Stimulated activated CD8-positive, alpha-beta memory T cell treated with anti-CD3 and anti-CD28 coated beads, Interleukin-4, amount 100 ng/mL, for 1 hour (primary cell): ENCODE results near the gene DISP3.

Experiments
- DNase-seq, 2 donors: peaks; one replicate each; pipeline ENCODE4 v3.0.0-alpha.2; 2020; ENCODE audit warnings: low read depth in 2 of 2, low spot score in 1 of 2

DISP3 gene

GRCh38 chr1:11540773-11541160, 61.8 kb downstream of the DISP3 start:
- no peak for DNase-seq

DNA sequence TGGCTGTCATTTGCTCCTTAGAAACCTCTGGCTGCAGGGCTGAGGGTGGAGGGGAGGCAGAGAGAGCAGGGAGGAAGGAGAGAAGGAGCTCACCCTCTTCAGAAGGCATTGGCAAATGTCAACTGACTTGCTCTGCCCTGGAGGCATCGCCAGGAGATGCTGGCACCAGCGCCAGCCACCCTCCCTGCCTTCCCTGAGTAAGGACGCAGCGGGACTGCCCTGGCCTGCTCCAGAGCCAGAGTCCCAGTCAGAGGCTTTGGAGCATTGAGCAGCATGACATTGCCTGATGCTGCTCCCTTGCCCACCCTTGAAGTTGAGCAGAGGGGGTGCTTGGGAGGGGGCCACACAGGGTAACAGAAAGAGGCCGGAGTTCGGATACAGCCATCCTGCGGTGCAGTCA, 62.3 kb downstream of the DISP3 start:
- DNase-seq, result no peak

- no peak for DNase-seq
These were observed 63.0 kb downstream of the DISP3 start for GRCh38 chr1:11541956-11542355.

DNA sequence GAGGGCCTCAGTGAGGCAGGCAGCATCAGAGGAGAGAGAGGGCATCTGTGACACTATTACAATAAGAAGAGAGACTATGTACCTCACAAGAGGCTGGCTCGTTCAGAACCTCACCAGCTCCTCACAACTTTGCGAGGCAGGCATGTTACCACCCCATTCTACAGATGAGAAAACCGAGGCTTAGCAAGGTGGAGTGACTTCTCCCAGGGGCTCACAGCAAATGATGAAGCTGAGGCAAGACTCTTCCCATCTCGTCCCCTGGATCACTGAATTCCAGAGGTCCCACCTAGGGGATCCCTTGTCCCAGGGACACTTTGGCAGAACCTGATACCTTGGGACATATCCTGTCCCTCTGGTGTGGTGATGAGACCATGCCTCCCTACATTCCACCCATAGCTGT, 64.4 kb downstream of the DISP3 start:
- no peak for DNase-seq

DNA sequence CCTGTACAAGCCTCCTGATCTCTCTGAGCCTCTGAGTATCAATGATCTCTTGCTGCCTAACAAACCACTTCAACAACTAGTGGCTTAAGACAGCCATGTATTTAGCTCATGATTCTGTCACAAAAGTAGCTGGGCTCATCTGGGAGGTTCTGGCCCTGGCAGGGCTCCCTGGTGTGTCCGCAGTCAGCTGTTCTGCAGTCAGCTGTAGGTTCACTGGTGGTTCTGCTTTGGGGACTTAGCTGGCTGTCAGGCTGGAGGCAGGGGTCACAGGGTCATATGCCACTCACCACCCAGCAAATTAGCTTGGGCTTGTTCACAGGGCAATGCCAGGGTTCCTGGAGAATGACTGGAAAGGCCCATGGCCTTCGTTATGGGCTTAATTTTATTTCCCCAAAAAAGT, 64.8 kb downstream of the DISP3 start:
- DNase-seq, result no peak

DNA sequence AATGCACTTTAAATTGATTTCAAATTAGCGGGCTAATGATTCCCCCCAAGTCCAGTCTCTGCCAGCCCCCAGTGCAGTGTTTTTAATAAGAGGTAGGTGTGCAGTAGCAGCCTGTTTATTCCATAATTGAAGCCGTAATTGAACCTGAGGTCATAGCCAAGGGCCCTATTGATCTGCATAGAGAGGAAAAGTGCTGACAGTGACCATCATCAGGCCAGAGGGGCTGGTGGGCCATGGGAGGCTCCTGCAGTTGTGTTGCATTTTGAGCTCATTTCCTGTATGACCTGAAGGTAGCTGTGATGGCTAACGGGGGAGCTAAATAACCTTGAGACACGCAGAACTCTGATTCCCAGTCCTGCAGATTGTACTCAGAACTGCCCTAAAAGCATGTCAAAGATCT, 67.5 kb downstream of the DISP3 start:
- DNase-seq, result no peak

GRCh38 chr1:11550664-11551283, 71.8 kb downstream of the DISP3 start:
- DNase-seq, result no peak

DNA sequence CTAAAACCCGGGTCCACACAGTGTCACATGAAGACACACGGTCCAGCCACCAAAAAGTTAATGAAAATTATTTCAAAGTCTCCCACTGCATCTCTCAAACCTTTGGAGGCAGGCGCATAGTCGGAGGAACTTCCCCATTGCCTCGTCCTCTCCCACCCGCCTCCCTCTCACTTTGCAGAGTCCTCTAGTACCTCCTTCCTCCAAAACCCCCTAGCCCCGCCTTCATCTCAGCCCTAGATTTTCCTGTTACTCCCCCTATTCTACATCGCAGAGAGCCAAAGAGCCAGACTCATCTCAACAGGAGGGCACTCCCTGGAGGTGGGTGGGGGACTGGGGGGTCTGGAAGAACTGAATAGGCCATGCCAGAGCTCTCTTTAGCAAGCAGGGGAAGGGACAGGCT, 79.3 kb downstream of the DISP3 start:
- no peak for DNase-seq

DNA sequence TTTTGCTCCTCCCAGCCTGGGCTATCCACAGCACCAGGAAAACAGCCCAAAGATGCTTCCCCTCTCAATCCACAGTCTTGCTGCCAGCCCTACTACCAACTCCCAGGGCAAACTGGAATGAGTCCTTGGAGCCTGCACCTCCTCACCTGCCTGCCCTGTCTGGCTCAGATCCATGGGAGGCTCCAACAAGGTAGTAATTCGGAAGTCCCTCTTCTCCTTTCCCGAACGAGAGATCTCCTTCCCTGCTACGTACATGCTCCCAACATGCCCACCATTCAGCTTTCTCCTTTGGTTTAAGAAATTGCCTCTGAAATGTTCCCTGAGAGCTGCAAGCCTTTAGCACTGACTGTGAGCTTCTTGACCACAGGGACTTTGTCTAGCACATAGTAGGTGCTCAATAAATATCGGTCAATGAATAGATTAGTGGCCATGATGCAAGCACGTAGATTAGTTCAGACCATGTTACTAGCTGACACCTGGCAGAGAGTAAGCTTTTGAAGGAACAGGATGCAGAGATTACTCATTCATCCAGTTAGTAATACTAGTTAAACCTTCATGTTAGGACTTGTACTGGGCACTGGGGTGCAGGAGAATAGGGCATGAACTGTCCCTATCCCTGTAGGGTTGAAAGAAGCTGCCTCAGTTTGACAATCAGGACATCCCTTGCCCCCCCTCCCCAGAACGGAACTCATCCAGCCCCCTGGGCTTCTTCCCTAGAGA, 80.1 kb downstream of the DISP3 start:
- DNase-seq, result no peak

DNA sequence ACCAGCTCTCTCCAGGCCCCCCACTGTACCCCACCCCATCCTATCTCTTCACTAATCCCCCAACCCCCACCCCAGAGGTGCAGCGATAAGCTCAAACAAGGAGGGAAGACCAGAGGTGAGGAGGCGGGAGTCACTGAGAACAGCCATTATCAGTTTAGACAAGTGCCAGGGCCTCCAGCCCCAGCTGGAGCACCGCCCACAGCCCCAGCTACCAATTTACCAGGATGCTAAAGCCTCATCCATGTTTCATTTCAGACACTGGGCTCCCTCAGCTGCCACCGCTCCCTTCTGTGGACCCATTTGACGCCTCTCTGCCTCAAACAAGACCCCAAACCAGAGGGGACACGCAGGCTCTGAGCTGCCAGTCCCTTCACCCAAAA, 80.6 kb downstream of the DISP3 start:
- DNase-seq, result no peak

DNA sequence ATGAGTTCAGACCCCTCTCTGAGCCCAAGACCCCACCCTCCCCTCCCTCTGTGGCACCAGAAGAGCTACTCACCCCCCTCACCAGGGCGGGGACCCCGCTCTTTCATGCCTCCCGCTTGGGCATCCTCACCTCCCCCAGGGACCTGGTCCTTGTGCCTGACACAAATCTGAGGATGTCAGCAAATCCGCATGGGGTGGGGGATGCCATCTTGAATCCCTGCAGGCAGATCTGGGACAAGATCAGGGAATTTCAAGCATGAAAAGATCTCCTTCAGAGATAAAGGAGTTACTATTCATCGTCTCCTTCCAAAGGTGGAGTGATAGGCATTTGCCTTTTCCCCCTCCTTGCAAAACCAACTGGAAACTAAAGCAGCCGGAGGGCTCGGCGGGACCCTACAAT, 81.1 kb downstream of the DISP3 start:
- no peak for DNase-seq

DNA sequence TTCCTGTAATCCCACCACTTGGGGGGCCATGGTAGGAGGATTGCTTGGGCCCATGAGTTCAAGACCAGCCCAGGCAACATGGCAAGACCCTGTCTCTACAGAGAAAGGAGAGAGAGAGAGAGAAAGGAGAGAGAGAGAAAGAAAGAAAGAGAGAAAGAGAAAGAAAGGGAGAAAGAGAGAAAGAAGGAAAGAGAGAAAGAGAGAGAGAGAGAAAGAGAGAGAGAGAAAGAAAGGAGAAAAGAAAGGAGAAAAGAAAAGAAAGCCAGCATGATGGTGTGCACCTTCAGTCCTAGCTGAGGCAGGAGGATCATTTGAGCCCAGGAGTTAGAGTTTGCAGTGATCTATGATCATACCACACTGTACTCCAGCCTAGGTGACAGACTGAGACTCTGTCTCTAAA, 82.8 kb downstream of the DISP3 start:
- no peak for DNase-seq

DNA sequence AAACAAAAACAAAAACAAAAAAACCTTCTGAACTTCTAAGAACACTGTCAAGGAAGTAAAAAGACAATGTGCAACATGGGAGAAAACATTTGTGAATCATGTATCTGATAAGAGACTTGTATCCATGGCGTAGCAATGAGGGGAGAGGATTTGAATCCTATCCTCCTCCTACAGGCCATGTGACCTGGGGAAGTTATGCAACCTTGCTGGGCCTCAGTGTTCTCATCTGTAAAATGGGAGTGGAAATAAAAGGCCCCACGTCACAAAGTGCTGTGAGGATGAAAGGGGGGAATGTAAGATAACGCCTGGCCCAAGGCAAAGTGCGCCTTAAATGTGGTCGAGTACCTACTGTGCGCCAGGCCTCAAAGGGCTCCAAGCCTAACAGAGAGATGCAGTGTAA, 83.7 kb downstream of the DISP3 start:
- no peak for DNase-seq

DNA sequence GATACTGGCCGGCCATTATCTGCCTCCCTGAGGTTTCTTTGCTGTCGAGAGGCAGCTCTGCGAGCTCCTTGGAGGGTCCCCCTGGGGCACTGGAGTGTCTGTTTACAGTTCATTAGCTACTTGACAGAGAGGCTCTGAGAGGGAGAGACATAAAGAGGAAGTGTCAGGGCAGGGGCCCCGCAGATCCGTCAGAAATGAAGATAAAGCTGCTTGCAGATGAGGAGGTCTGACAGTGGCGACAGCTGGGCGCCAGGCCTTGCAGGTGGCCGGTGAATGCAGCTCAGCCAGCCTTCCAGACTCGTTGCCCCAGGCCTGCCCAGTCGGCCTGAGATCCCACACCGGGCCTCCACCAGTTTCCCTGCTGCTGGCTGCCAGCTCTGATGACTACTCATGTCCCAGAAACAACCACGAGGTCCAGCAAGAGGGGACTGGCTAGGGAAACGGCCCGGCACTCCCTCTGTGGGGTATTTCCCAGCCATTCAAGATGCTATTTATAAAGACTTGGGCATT, 84.7 kb downstream of the DISP3 start:
- DNase-seq, result no peak

DNA sequence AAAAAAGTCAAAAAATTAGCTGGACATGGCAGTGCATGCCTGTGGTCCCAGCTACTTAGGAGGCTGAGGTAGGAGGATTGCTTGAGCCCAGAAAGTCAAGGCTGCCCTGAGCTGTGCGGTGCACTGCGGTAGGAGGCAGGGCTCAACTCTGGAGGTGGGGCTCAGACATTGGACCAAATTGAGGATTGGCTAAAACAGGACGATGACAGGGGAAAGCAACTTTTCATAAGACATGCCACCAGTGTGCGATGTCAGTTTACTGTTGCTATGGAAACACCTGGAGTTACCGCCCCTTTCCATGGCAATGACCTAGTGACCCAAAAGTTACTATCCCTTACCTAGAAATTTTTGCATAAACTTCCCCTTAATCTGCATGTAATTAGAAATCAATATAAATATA, 85.3 kb downstream of the DISP3 start:
- no peak for DNase-seq

GRCh38 chr1:11566042-11566850, 87.3 kb downstream of the DISP3 start:
- DNase-seq, result no peak

DNA sequence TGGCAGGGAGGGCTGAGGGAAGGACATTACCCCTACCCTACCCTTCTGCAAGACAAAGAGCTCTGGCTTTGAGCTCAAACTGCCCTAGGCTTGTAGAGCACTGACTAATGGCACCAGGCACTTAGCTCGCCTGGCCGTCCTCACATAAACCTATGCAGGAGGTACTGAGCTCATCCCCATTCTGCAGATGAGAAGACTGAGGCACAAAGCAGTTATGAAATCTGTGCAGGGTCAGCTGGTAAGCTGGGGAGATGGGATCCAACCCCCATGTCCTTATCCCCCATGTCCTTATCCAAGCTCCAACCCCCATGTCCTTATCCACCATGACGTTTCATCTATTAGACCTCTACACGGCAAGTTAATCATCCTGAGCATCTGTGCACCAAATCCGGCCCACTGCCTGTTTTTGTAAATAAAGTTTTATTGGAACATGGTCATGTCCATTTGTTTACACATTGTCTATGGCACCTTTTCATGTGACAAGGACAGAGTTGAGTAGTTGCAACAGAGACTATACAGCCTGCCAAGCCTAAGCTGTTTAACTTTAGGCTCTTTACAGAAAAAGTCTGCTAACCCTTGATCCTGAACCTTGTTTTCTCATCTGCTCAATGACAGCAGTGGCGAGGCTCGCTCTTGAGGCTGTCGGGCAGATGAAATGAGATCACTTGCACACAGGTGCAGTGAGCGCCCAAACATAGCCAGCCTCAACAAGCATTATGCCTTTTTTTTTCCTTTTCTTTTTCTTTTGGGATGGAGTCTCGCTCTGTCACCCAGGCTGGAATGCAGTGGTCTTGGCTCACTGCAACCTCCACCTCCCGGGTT, 88.5 kb downstream of the DISP3 start:
- no peak for DNase-seq

- no peak for DNase-seq
These were observed 89.7 kb downstream of the DISP3 start for GRCh38 chr1:11568687-11569086.

DNA sequence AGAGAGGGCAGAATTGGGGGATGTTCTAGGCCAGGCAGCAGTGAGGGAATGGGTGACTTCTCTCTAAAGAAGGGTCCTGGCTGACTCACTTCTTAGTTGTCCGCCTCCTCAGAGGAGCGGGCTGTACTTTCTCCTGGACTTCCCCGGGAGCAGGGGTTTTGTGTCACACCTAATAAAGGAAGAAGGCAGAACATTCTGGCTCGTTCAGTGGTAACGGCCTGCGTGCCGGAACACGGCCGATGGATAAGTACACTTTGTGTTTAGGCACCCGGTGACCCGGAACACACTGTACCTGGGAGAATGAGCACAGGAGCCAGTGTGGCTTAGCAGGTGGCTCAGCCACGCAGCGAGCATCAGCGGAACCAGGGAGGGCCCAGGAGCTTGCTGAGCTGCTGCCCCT, 90.6 kb downstream of the DISP3 start:
- DNase-seq, result no peak

GRCh38 chr1:11569954-11570353, 91.0 kb downstream of the DISP3 start:
- no peak for DNase-seq

DNA sequence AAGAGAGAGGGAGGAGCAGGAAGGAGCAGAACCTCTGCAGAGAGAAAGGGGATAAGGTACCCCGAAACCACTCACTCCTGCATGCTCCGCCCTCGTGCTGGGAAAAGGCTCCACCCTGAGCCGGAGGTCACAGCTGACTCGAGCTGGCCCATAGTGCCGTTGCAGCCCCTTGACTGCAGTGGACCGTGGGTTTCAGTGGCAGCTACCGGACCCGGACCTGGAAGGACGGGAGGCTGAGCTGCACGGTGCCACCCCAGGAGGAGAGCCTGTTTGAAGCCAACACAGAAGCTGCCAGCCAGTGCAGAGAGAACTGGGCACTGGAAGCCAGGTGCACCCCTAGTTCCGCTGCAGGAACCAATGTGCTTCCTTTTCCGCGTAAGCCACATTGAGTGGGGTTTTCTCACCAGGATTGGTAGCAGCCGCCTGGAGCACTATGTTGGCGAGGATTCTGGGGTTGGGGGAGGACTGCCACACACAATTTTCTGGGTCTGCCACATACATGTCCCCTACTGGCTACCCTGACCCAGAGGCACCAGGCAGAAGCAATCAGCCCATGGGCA, 91.9 kb downstream of the DISP3 start:
- DNase-seq, result no peak
